ENCODE measurements around the gene ARHGAP42.

DNA sequence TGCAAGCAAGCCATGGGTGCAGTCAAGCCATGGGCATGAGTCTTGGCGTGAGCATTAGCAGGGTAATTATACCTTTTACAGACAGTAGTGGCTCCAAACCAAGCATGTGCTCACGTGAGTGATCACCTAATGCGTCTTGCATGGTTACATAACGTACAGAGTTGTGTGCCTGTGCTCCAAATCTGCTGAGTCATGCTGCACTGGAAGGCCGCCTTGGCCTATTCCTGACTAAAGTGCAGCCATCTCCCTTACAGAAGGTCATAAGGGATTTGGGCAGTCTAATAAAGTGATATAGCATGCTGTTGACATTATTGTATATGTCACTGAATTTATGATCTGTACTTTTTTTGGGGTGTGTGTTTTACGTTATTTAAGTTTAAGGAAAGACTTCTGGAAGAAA, 102.4 kb downstream of the ARHGAP42 start:
- TF ChIP-seq, protein P1, sequence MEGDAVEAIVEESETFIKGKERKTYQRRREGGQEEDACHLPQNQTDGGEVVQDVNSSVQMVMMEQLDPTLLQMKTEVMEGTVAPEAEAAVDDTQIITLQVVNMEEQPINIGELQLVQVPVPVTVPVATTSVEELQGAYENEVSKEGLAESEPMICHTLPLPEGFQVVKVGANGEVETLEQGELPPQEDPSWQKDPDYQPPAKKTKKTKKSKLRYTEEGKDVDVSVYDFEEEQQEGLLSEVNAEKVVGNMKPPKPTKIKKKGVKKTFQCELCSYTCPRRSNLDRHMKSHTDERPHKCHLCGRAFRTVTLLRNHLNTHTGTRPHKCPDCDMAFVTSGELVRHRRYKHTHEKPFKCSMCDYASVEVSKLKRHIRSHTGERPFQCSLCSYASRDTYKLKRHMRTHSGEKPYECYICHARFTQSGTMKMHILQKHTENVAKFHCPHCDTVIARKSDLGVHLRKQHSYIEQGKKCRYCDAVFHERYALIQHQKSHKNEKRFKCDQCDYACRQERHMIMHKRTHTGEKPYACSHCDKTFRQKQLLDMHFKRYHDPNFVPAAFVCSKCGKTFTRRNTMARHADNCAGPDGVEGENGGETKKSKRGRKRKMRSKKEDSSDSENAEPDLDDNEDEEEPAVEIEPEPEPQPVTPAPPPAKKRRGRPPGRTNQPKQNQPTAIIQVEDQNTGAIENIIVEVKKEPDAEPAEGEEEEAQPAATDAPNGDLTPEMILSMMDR (IDR thresholded peaks at IDR 0.05; ENCODE audit: low read depth, low read length), result no peak
- no peak for TF ChIP-seq POLR2A (IDR thresholded peaks at IDR 0.05; ENCODE audit: extremely low read depth, insufficient read length)
- no peak for TF ChIP-seq MYC (IDR thresholded peaks at IDR 0.05; ENCODE audit: low read depth, low read length)
- TF ChIP-seq, protein P2, sequence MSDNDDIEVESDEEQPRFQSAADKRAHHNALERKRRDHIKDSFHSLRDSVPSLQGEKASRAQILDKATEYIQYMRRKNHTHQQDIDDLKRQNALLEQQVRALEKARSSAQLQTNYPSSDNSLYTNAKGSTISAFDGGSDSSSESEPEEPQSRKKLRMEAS (IDR thresholded peaks at IDR 0.05; ENCODE audit: low read depth, low read length), result no peak
